ENCODE data around the gene RFTN1.

GRCh38 chr3:16346413-16347081, 167.0 kb downstream of the RFTN1 start:
- TF ChIP-seq CTCF (IDR thresholded peaks at IDR 0.05), result no peak
- no peak for TF ChIP-seq EZH2phosphoT487 (IDR thresholded peaks at IDR 0.05)
